ENCODE results near the gene STEAP1B.
"Not testable (repeated sequence)": the region's sequence is repeated elsewhere in the genome, so short reads cannot be mapped to it uniquely, and the experiment has no call there.

The STEAP1B gene

DNA sequence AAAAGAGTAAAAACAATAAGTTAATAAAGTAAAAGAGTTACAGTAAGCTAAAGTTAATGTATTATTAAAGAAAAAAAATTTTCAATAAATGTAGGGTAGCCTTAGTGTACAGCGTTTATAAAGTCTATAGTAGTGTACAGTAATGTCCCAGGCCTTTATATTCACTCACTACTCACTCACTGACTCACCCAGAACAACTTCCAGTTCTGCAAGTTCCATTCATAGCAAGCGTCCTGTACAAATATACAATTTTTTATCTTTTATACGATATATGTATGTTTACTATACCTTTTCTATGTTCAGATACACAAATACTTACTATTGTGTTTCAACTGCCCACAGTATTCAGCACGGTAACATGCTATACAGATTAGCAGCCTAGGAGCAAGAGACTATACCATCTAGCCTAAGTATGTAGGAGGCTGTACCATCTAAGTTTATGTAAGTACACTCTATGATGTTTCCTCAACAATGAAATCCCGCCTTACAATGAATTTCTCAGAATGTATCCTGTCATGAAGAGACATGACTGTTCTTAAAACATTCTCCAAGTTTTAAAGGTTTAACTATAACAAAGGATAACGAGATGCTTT, 3.6 kb downstream of the STEAP1B start:
- FAIRE-seq = peak; percentile 21

DNA sequence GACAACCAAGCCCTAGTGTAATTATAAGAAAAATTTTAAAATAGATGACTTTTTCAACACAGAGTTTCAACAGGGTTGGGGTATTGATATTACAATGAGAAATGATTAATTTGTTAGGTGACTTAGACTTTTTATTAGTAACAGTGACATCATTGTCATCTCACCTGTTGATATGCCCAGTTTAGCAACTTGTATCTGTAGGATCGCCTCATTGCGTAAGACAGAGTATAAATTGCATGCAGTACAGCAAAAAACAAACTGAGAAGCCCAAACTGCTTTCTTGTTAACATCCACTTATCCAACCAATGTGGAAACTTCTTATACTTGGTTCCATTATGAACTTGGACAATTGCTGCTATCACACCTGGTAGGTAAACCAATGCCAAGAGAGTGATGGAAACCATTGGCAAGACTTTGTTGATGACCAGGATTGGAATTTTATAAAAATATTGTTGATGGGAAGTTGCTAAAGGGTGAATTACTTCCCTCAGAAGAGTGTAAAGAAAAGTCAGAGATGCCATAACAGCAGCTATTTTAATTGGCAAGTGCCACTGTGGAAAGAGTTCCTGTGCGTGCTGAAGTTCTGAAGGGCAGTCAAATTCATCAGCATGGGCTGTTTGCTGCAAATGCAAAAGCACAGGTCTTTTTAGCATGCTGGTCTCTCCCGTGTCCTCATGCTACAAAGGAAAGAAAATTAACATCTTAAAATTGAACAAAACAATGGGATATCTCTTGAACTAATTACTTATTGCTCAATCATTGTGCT, 6.6 kb downstream of the STEAP1B start:
- not testable (repeated sequence) for FAIRE-seq

DNA sequence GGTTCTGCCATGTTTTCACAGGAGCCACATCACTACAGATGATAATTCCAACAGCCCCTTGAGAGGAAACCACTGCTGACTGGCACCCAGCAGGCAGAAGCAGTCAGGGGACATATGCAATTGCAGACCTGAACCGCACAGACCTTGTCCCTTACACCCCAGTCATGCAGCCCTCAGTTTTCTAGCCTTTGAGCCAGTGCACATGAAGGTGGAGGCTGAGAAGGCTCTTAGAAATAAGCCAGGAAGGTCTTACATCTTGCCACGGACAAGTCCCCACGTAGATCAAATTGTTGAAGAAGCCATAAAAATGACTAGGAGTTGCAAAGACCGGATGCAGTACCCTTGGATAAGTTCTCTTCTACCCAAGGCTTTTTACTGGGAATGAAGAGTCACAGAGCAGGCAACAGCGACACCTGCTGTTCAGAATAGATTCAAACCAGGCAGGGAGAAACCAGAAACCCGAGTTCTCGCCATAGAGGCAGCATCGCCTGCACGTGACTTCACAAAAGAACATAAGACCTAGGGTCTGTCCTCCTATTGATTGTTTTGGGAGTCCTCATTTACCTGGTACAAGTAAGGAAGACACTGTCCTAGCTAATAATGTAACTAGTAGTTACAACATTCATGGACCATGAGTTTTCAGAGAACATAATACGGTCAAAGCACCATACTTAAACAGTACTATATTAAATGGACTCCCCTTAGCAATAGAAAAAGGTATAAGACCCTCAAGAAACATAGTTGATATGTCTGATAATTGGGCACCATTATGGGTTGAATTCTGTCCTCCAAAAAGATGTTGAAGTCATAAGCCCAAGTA, 11.1 kb downstream of the STEAP1B start:
- peak; percentile 94 for FAIRE-seq

DNA sequence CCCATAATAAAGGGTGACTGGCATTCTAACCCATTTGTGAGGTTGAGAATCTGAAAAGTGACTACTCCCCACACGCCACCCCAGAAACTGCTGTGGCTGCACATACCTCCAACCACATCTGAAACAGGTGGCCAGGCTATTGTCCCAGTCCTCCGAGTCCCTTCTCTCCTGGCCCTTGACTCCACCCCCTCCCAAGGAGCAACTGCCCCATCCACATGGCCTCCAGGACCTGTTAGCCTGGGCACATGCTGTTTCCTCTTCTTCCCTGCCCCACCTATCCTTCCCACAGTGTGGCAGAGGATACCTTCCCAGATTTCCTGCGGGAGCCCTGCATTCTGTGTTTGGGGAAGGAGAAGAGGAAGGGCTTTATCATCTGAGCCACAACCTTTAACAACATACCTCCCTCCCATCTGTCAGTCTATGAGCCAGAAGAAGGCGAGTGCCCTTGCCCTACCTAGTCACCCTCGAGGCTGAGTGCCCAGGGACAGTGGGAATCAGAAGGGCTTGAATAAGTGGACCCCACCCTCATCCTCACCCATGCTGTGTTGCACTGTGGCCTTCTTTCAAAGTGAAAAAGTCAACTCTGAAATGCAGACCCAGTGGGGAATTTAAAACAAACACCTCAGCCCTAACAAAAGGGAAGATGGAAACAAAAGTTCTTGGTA, 11.9 kb downstream of the STEAP1B start:
- no peak for FAIRE-seq

DNA sequence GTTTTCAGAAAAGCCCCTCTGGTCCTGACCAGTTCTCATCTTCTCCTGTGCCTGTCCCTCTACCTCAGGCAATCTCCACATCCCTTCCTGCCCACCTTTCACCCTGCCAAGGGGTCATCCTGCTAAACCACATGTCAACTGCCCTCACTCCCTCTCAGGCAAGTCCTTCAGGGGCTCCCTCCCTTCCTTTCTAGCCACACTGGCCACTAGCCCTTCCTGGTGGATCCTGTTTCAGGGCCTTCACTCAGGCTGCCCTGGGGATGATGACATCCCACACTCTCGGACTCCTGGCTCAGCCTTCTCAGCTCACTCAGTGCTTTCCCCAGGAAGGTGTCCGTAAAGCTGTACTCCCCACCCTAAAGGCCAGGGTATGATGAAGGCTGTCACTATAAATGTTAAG, 13.4 kb downstream of the STEAP1B start:
- no peak for FAIRE-seq

DNA sequence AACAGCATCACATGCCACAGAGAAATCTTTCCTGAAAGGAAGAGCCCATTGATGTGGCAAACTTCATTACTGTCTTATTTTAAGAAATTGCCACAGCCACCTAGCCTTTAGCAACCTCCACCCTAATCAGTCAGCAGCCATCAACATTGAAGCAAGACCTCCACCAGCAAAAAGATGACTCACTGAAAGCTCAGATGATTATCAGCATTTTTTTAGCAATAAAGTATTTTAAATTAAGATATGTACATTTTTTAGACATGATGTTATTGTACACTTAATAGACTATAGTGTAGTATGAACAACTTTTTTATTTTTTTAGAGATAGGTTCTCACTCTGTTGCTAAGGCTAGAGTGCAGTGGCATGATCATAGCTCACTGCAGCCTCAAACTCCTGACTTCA, 14.8 kb downstream of the STEAP1B start:
- FAIRE-seq = no peak

DNA sequence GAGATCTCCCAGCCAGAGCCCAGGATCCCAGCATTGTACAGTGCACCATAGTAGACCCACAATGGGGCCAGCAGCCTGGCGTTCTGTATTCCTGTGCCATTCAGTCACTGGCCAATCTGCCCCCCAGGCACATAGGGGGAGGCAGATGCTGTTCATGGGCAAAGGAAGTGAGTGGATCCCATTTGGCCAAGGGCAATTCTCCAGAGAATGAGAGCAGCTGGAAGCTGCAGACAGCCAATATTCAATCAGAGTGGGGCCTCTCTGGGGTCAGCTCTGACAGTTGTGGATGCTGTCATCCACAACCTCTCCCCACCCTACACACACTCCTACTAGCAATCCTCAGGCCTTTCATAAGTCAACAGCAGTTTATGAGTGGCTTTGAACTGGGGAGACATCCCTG, 17.5 kb downstream of the STEAP1B start:
- FAIRE-seq = no peak

DNA sequence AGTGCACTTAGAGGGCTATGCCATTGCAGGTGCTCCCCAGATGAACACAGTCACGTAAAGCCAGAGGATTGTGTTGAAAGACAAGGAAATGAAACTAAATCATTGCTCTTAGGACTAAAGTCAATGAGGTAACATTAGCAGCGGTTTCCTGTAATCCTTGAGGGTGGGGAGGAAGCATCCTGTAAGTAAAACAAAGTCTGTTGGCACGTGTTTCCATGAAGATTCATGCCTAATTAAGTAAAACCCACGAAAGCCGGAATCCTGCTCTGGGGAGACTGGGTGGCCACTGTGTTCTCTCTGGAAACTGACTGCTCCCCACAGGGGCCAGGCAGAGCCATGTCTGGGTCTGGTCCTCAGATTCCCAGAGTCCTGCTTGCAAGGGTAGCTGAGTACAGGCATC, 18.3 kb downstream of the STEAP1B start:
- no peak for FAIRE-seq

DNA sequence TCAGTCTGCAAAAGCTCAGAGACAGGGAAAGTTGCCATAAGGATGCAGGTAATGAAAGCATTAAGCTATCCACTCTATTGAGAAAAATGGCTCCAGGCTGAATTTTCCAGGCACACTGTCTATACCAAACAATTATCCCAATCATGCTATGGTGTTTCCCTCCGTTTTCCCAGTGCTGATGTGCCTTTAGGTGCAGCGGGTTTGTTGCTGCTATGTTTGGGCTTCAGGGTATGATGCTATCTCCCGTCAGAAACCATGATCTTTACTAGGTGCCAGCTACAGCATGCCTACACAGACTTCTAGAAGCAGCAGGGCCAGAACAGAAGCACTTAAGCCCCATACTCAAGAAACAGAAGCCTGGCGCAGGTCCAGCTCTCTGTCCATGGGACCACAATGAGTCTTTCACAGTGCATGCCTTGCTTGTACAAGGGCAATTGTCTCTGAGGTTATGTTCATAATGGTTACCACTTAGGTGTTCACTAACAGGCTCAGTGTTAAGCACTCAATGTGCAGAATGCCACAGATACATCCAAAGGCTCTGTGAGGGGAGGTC, 19.4 kb downstream of the STEAP1B start:
- no peak for FAIRE-seq

DNA sequence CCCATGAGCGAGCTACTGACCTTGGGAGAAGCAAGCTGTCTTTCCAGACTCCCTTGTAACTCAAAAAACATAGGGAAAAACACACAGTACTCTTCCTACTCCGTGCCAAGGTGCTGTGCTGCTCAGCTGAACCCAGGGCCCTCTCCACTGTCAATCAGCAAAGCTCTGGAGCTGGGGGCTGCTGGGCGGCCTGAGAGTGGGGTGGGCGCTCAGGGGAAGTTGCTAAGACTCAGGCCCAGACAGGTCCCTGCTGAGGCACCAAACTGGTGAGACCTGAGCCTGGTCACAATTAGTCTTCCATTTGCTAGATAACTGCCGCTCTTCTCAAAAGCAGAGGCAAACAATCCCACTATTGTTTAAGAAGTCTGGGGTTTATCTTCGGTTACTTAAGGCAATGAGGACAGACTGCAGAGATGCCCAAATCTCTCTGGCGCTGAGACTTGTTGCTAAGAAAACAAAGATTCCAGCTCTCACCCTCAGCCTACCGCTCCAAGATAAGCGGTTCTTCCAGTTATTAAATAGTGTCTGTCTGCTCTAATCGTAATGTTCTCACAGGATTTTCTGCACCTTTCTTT, 22.0 kb downstream of the STEAP1B start:
- no peak for FAIRE-seq

DNA sequence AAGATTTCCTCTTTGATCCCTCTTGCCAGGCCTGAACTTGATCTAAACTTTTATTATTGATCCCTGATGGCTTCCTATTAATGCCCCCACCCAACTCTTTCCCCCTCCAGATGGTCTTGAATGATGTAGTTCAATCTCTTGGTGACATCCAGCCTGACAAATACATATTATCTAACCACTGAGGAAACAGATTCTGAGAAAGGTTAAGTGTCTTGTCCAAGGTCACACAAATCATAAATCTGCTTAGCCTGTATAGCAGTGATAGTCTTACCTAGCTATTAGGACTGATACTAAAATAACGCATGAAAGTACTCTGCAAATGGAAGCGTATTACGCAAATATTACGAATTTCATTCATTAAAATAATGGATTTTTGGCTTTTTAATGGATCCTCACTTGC, 22.7 kb downstream of the STEAP1B start:
- FAIRE-seq = no peak

DNA sequence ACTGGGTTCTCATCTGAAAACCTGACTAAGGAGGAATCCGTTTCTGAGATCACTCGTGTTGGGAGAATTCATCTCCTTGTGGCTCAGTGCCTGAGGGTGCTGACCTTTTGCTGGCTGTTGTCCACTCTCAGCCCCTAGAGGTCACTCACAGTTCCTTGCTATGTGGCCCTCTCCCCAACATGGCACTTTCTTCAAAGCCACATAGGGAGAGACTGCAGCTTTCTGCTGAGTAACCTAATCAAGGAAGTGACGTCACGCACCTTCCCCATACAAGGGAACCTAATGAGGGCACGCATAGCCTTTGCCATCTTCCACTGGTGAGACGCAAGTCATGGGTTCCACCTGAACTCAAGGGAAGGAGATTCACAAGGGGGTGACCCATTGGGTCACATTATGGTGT, 23.2 kb downstream of the STEAP1B start:
- no peak for FAIRE-seq

DNA sequence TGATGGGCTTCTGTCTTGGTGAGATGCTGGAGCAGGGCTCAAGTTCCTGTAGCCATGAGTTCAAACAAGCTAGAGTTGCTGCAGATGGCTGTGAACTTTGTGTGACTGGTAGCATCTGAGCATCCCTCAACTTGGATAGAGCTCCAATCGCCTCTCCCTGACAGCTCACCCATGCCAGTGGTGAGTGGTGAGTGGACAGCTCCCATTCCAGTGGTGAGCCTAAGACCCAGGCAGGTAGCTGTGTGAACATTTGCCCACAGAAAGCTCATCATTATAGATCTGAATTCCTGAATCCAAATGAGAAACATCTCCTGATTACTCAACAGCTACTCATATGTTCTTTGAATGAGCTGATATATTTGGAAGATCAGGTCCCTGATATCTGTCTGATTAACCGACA, 25.3 kb downstream of the STEAP1B start:
- FAIRE-seq = no peak

DNA sequence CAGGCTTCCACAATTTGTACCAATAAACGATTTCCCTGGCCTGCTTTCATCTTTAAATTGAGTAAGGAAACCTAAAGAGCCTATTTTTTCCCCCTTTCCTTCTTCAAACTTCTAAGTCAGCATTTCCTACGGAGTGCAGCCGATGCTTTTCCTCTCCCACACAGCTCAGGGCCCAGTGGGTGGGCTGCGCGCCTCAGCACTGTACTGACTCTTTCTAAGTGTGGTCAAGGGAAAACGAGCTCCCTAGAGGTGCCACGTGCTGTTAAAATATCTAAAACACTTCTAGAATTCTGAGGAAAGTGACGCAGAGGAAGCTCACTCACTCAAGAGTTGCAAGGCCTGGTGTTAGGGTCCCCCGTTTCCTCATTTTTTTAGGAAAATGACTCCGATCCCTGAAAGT, 29.0 kb downstream of the STEAP1B start:
- FAIRE-seq = no peak

DNA sequence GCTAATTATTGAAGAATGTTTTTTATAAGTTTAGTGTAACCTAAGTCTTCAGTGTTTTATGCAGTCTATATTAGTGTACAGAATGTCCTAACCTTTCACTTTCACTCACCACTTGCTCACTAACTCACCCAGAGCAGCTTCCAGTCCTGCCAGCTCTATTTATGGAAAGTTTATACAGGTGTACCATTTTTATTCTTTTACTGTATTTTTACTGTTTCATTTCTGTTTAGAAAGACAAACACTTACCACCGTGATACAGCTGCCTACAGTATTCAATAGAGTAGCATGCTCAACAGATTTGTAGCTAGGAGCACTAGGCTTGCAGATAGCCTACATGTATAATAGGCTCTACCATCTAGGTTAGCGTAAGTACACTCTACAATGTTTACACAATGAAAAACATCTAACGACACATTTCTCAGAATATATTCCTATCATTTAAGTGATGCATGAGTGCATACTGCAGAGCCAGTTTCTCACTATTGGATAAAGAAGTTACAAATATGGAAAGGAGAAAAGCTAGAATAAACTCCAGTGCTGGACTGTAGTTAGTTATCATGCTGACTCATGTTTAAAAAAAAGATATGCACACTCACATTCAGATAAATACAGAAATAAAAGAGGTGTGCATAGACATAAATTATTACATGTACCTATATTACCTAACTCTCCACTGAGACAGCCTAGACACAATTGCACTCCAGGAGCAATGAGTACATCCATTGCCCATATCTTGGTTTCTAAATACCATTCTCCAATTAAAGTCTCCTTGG, 30.4 kb downstream of the STEAP1B start:
- FAIRE-seq = no peak

DNA sequence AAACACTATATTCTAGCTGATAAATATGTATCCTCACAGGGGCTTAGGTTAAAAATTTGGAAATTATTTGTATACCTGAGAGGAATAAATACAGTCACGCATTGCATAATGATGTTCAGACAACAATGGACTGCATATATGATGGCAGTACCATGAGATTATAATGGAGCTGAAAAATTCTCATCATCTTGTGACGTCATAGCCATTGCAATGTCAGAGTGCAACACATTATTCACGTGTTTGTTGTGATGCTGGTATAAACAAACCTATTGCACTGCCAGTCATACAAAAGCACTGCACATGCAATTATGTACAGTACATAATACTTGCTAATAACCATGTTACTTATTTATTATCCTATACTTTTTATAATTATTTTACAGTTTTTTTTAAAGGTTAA, 31.4 kb downstream of the STEAP1B start:
- no peak for FAIRE-seq

DNA sequence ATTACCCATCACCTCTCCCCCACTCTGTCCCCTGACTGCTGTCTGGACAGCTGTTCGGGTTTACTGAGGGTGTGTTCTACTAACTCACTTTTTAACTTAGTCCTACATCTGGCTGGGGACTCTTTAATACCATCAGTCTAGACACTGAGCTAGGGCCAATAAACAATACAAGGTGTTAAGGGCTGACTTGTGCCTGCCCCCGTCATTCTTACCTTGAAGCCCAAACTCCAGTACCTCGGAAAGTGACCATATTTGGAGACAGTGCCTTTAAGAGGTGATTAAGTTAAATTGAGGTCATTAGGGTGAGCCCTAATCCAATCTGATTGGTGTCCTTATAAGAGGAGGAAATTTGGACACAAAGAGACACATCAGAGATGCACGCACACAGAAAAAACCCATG, 35.7 kb downstream of the STEAP1B start:
- no peak for FAIRE-seq

DNA sequence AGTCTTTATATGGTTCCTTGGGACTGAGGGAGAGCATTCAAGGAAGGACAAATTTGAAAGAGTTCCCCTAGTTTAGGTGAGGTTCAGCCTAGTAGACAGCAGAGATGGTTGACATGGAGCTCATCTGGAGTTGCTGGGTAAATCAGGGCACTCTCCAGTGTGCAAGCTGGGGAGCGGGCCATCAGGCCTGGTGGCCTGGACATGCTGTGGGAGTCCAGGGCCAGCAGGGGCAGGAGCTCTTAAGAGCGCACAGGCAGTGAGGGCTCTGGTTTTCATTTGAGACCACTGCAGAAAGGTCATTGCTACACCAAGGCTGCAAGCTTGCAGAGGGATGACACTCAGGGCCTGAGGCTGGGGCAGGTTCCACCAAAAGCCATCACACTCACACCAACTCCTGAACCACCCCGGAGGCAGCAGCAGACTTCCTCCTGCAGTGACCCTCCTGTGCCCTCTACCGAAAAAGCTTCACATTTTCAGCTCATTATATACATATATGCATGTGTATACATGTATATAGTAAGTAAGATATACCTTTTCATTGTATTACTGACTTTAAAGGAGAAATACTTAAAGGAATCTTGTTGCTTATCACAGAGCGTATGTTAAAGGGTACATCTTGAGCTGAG, 39.5 kb downstream of the STEAP1B start:
- no peak for FAIRE-seq

DNA sequence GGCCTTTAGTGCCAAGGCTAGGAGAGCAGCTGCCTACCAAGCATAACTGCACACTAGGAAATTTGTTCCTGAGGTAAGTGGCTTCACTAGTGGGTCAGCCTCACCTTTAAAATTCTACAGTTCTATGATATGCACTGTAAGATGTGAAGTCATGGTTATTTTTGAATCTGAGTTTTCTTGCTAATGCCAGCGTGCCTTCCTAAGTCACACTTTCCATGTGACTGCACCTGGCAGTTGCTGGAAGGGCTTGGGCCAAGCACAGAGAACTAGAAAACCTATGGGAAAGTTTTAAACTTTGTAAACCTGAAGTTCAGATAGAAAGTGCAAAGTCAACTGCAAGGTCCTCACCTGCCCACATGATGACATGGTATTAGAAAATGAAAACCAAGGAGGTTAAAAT, 42.5 kb downstream of the STEAP1B start:
- FAIRE-seq = no peak

DNA sequence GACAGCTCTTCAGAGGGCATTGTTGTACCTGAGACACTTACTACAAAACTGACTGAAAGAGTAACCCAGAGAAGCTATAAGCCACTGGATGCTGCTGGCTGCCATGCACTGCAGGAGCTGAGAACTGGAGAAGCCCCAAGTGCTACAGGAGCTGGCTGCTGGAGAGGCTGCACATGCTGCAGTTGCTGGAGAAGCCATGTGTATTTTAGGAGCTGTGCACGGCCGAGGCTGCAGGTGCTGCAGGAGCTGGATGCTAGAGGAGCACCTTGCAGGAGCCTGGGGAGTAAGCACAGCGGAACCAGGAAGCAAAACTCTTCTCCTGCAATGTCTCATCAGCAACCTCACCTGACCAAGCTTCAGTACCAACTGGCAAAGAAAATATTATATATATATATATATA, 45.5 kb downstream of the STEAP1B start:
- no peak for FAIRE-seq

DNA sequence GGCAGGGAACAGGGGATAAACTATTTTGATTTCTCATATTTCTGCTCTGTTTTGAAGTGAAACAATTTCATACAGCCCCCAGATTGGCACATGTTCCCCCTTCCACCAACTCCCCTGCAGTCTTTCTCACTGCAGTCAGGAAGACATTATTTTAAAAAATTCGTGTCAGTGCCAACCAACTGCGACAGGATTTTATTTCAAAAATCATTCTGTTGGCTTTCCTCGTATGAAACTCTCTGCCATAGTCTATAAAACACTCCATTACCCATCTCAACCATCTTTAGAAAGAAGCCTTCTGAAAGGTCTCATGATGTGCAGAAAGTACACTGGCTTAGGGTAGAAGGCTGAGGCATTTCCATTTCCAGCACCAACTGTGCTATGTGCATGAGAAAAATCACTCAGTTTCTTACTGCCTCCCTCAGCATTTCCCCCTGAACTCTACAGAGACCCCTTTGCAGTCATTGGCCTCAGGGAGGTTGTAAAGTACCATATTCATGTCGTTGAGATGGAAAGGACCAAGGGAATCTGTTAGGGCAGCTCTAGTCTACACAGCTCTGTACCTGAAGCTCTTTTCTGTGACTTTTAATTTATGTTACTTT, 46.9 kb downstream of the STEAP1B start:
- no peak for FAIRE-seq
